ENCODE data around the gene NTM.

Gene NTM

GRCh38 chr11:131760091-131761061, 390.0 kb downstream of the NTM start:
- Histone ChIP-seq H2BK15ac (ENCODE audit: low read depth, poor library complexity, severe bottlenecking) (no peak overlapping the region), H3K4ac (ENCODE audit: low read depth in 1 of 2, low read length in 2 of 2) (no peak overlapping the region), H4K91ac (ENCODE audit: low read length) (no peak overlapping the region), H2BK5ac (ENCODE audit: low read depth, low read length, poor library complexity, severe bottlenecking) (no peak overlapping the region), H3K27me3 (ENCODE audit: control insufficient read depth in 1 of 2, insufficient read depth in 1 of 2, low read length in 2 of 2) (peaks cover 0 to 13% of the 10 kb centered on the region in 2 experiments), H2AK5ac (ENCODE audit: low read length, severe bottlenecking) (no peak overlapping the region), H3K4me2 (ENCODE audit: low read length, poor library complexity, severe bottlenecking) (no peak overlapping the region), H2BK12ac (ENCODE audit: low read length in 2 of 2) (no peak overlapping the region), H4K8ac (ENCODE audit: low read length) (no peak overlapping the region), H3K9ac (ENCODE audit: low read length) (peak overlapping the region; percentile 82), H3K9me3 (ENCODE audit: control insufficient read depth, low read length) (no peaks in the 10 kb centered on the region), H3K36me3 (ENCODE audit: control insufficient read depth in 1 of 2, insufficient read depth in 2 of 2, low read depth in 1 of 2, low read length in 2 of 2) (no peaks in the 10 kb centered on the region), H2AFZ (ENCODE audit: low read depth, low read length) (no peak overlapping the region), H2BK120ac (ENCODE audit: low read depth, low read length) (no peak overlapping the region), H3K4me3 (ENCODE audit: insufficient read depth in 1 of 2, low read depth in 1 of 2, low read length in 2 of 2) (peak overlapping the region in 1 of 2 experiments; percentile 64), H3K18ac (ENCODE audit: low read depth in 1 of 2, low read length in 2 of 2) (no peak overlapping the region), H3K23ac (ENCODE audit: low read length in 2 of 2) (no peak overlapping the region), H3K79me1 (replicated peaks; ENCODE audit: low read length, poor library complexity, severe bottlenecking) (no peaks in the 10 kb centered on the region), H3K4me1 (ENCODE audit: control insufficient read depth, insufficient read depth, low read depth, low read length) (no peaks in the 10 kb centered on the region), H3K27ac (ENCODE audit: low read length, poor library complexity, severe bottlenecking) (no peak overlapping the region), H3K14ac (ENCODE audit: low read length in 2 of 2) (no peak overlapping the region)
- DNase-seq, result no peak
- 70% methylated on average over 26 of the region's 26 CpGs for WGBS

GRCh38 chr11:131762346-131763110, 392.1 kb downstream of the NTM start:
- no peak overlapping the region for H3K4ac ChIP-seq (ENCODE audit: low read depth in 1 of 2, low read length in 2 of 2)
- H3K9ac ChIP-seq (ENCODE audit: low read length), result no peak overlapping the region
- peaks cover 0 to 20% of the 10 kb centered on the region in 2 experiments for H3K27me3 ChIP-seq (ENCODE audit: control insufficient read depth in 1 of 2, insufficient read depth in 1 of 2, low read length in 2 of 2)
- peak overlapping the region in 1 of 2 experiments; percentile 4 for H3K18ac ChIP-seq (ENCODE audit: low read depth in 1 of 2, low read length in 2 of 2)
- H2BK15ac ChIP-seq (ENCODE audit: low read depth, poor library complexity, severe bottlenecking), result no peak overlapping the region
- H2AFZ ChIP-seq (ENCODE audit: low read depth, low read length), result no peak overlapping the region
- no peaks in the 10 kb centered on the region for H3K79me1 ChIP-seq (replicated peaks; ENCODE audit: low read length, poor library complexity, severe bottlenecking)
- H3K4me2 ChIP-seq (ENCODE audit: low read length, poor library complexity, severe bottlenecking), result no peak overlapping the region
- no peak overlapping the region for H4K8ac ChIP-seq (ENCODE audit: low read length)
- no peaks in the 10 kb centered on the region for H3K9me3 ChIP-seq (ENCODE audit: control insufficient read depth, low read length)
- H2BK120ac ChIP-seq (ENCODE audit: low read depth, low read length), result no peak overlapping the region
- 97% methylated on average over 16 of the region's 17 CpGs for WGBS
- no peak overlapping the region for H3K27ac ChIP-seq (ENCODE audit: low read length, poor library complexity, severe bottlenecking)
- H3K23ac ChIP-seq (ENCODE audit: low read length in 2 of 2), result no peak overlapping the region
- no peak overlapping the region for H2AK5ac ChIP-seq (ENCODE audit: low read length, severe bottlenecking)
- no peak for DNase-seq
- H3K4me1 ChIP-seq (ENCODE audit: control insufficient read depth, insufficient read depth, low read depth, low read length), result no peaks in the 10 kb centered on the region
- H4K91ac ChIP-seq (ENCODE audit: low read length), result no peak overlapping the region
- no peaks in the 10 kb centered on the region for H3K36me3 ChIP-seq (ENCODE audit: control insufficient read depth in 1 of 2, insufficient read depth in 2 of 2, low read depth in 1 of 2, low read length in 2 of 2)
- H3K14ac ChIP-seq (ENCODE audit: low read length in 2 of 2), result no peak overlapping the region
- H2BK5ac ChIP-seq (ENCODE audit: low read depth, low read length, poor library complexity, severe bottlenecking), result no peak overlapping the region
- no peak overlapping the region for H2BK12ac ChIP-seq (ENCODE audit: low read length in 2 of 2)
- H3K4me3 ChIP-seq (ENCODE audit: insufficient read depth in 1 of 2, low read depth in 1 of 2, low read length in 2 of 2), result no peak overlapping the region

GRCh38 chr11:131763193-131763890, 392.9 kb downstream of the NTM start:
- H3K4ac ChIP-seq (ENCODE audit: low read depth in 1 of 2, low read length in 2 of 2), result no peak overlapping the region
- H3K4me3 ChIP-seq (ENCODE audit: insufficient read depth in 1 of 2, low read depth in 1 of 2, low read length in 2 of 2), result no peak overlapping the region
- peaks cover 0 to 20% of the 10 kb centered on the region in 2 experiments for H3K27me3 ChIP-seq (ENCODE audit: control insufficient read depth in 1 of 2, insufficient read depth in 1 of 2, low read length in 2 of 2)
- no peaks in the 10 kb centered on the region for H3K36me3 ChIP-seq (ENCODE audit: control insufficient read depth in 1 of 2, insufficient read depth in 2 of 2, low read depth in 1 of 2, low read length in 2 of 2)
- H2AFZ ChIP-seq (ENCODE audit: low read depth, low read length), result no peak overlapping the region
- no peak overlapping the region for H3K14ac ChIP-seq (ENCODE audit: low read length in 2 of 2)
- no peak overlapping the region for H2BK15ac ChIP-seq (ENCODE audit: low read depth, poor library complexity, severe bottlenecking)
- no peak overlapping the region for H4K91ac ChIP-seq (ENCODE audit: low read length)
- no peak overlapping the region for H3K18ac ChIP-seq (ENCODE audit: low read depth in 1 of 2, low read length in 2 of 2)
- H2BK12ac ChIP-seq (ENCODE audit: low read length in 2 of 2), result no peak overlapping the region
- no peak for DNase-seq
- no peak overlapping the region for H2BK120ac ChIP-seq (ENCODE audit: low read depth, low read length)
- no peak overlapping the region for H2BK5ac ChIP-seq (ENCODE audit: low read depth, low read length, poor library complexity, severe bottlenecking)
- no peak overlapping the region for H2AK5ac ChIP-seq (ENCODE audit: low read length, severe bottlenecking)
- H3K23ac ChIP-seq (ENCODE audit: low read length in 2 of 2), result no peak overlapping the region
- no peaks in the 10 kb centered on the region for H3K4me1 ChIP-seq (ENCODE audit: control insufficient read depth, insufficient read depth, low read depth, low read length)
- no peak overlapping the region for H4K8ac ChIP-seq (ENCODE audit: low read length)
- no peaks in the 10 kb centered on the region for H3K79me1 ChIP-seq (replicated peaks; ENCODE audit: low read length, poor library complexity, severe bottlenecking)
- no peak overlapping the region for H3K4me2 ChIP-seq (ENCODE audit: low read length, poor library complexity, severe bottlenecking)
- no peaks in the 10 kb centered on the region for H3K9me3 ChIP-seq (ENCODE audit: control insufficient read depth, low read length)
- H3K9ac ChIP-seq (ENCODE audit: low read length), result no peak overlapping the region
- no peak overlapping the region for H3K27ac ChIP-seq (ENCODE audit: low read length, poor library complexity, severe bottlenecking)
- 94% methylated on average over 1 of the region's 4 CpGs for WGBS

Data from mesenchymal stem cell (in vitro differentiated cells and primary cell).